Activated naive CD8-positive, alpha-beta T cell (primary cell): Measurements from ENCODE around the gene USP32.
A peak's percentile ranks its signal among the peaks of the same experiment; 100 is the strongest.

Source experiments
- H3K27ac Mint-ChIP-seq: one replicate; pipeline ENCODE4 v1.8.0; 2021; ENCODE audit warnings: mixed read lengths
- H3K27me3 Mint-ChIP-seq: one replicate; pipeline ENCODE4 v1.8.0; 2021; ENCODE audit warnings: mixed read lengths
- H3K36me3 Mint-ChIP-seq: one replicate; pipeline ENCODE4 v1.8.0; 2021; ENCODE audit warnings: mixed read lengths
- H3K4me1 Mint-ChIP-seq: one replicate; pipeline ENCODE4 v1.8.0; 2021; ENCODE audit warnings: low read depth, mixed read lengths
- H3K4me3 Mint-ChIP-seq: one replicate; pipeline ENCODE4 v1.8.0; 2021; ENCODE audit warnings: mild to moderate bottlenecking, mixed read lengths
- H3K9me3 Mint-ChIP-seq: one replicate; pipeline ENCODE4 v1.8.0; 2021; ENCODE audit warnings: low read depth, mixed read lengths

USP32 gene

GRCh38 chr17:60154616-60155426, 237.1 kb downstream of the USP32 start:
- Mint-ChIP-seq H3K9me3 (no peaks in the 10 kb centered on the region), H3K36me3 (no peaks in the 10 kb centered on the region), H3K27me3 (peaks cover 16% of the 10 kb centered on the region), H3K27ac (no peak overlapping the region), H3K4me1 (peaks cover 10% of the 10 kb centered on the region), H3K4me3 (no peak overlapping the region)

GRCh38 chr17:60153606-60154390, 238.1 kb downstream of the USP32 start:
- Mint-ChIP-seq H3K27me3 (peaks cover 18% of the 10 kb centered on the region), H3K36me3 (no peaks in the 10 kb centered on the region)

GRCh38 chr17:60151355-60151754, 240.6 kb downstream of the USP32 start:
- Mint-ChIP-seq H3K4me1 (peaks cover 12% of the 10 kb centered on the region), H3K36me3 (no peaks in the 10 kb centered on the region), H3K27me3 (peaks cover 23% of the 10 kb centered on the region), H3K9me3 (no peaks in the 10 kb centered on the region), H3K27ac (no peak overlapping the region), H3K4me3 (no peak overlapping the region)

More at GRCh38 chr17:60153606-60154390, 238.1 kb downstream of the USP32 start:
- H3K4me1 Mint-ChIP-seq = peaks cover 12% of the 10 kb centered on the region
- H3K9me3 Mint-ChIP-seq = no peaks in the 10 kb centered on the region
- H3K4me3 Mint-ChIP-seq = no peak overlapping the region
- no peak overlapping the region for H3K27ac Mint-ChIP-seq

GRCh38 chr17:60149691-60150582, 242.0 kb downstream of the USP32 start, which contains the start of gene CA4:
TSS of gene CA4 (plus strand) at chr17:60149973. CDS start at chr17:60150035, 62 bp downstream.
- Mint-ChIP-seq H3K4me3 (peak within 1 kb of the TSS; percentile 61), H3K36me3 (no peaks in the 10 kb centered on the region), H3K9me3 (no peaks in the 10 kb centered on the region), H3K4me1 (peaks cover 12% of the 10 kb centered on the region), H3K27ac (no peak within 1 kb of the TSS), H3K27me3 (peaks cover 28% of the 10 kb centered on the region)

GRCh38 chr17:60148373-60148772, 243.6 kb downstream of the USP32 start:
- Mint-ChIP-seq H3K27me3 (peaks cover 36% of the 10 kb centered on the region), H3K9me3 (no peaks in the 10 kb centered on the region), H3K4me1 (peaks cover 14% of the 10 kb centered on the region), H3K36me3 (no peaks in the 10 kb centered on the region), H3K4me3 (no peak overlapping the region), H3K27ac (no peak overlapping the region)

GRCh38 chr17:60147553-60148223, 244.2 kb downstream of the USP32 start:
- H3K27me3 Mint-ChIP-seq = peaks cover 36% of the 10 kb centered on the region
- H3K27ac Mint-ChIP-seq = no peak overlapping the region
- no peaks in the 10 kb centered on the region for H3K9me3 Mint-ChIP-seq
- no peak overlapping the region for H3K4me3 Mint-ChIP-seq
- peaks cover 21% of the 10 kb centered on the region for H3K4me1 Mint-ChIP-seq
- H3K36me3 Mint-ChIP-seq = no peaks in the 10 kb centered on the region

- no peaks in the 10 kb centered on the region for H3K36me3 Mint-ChIP-seq
- H3K4me1 Mint-ChIP-seq = peaks cover 19% of the 10 kb centered on the region
- no peak overlapping the region for H3K4me3 Mint-ChIP-seq
Observed at GRCh38 chr17:60146206-60146605, 245.7 kb downstream of the USP32 start.

DNA sequence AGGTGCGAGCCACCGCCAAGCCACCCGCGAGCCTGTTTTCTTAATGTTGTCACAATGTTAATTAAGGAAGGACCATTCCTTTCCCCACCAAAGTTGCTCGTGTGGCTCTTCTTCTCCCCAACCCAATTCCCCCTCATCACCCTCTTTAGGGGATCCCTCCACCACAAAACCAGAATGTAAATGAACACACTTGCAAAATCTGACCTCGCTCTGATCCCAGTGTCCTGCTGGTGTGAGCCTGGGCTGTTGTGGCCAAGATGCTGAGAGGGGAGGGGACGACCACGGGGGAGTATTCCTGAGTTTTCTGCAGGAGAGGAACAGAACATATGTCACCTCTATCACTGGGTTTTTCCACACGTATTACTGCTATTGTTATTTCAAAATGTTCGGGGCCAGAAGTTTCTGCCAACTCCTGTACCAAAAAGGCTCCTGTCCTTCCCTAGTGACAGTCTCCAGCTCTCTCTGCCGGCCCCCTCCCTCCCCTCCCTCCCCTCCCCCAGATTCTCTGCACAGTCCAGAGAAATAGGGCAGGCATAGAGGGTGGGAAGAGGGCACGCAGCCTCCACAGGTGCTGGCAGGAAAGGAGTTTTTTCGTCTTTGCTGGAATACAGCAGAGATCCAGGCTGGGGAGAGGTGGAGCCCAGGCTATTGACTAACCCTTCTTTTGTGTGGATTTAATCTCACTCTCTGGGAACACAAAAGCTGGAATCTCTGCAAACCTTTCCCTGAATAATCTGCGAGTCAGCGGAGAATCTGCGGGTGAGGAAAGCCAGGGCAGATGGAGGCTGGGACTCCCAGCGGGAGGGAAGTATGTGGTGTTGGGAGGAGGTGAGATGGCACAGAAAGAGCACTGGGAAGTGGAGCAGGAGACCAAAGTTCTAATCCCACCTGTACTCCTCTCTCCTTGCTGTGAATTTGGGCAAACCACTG, 246.7 kb downstream of the USP32 start:
- no peaks in the 10 kb centered on the region for H3K36me3 Mint-ChIP-seq
- H3K27ac Mint-ChIP-seq = no peak overlapping the region
- peaks cover 13% of the 10 kb centered on the region for H3K4me1 Mint-ChIP-seq
- no peaks in the 10 kb centered on the region for H3K9me3 Mint-ChIP-seq
- H3K27me3 Mint-ChIP-seq = peaks cover 42% of the 10 kb centered on the region
- no peak overlapping the region for H3K4me3 Mint-ChIP-seq

More at GRCh38 chr17:60146206-60146605, 245.7 kb downstream of the USP32 start:
- Mint-ChIP-seq H3K27me3 (peaks cover 40% of the 10 kb centered on the region), H3K9me3 (no peaks in the 10 kb centered on the region), H3K27ac (no peak overlapping the region)

DNA sequence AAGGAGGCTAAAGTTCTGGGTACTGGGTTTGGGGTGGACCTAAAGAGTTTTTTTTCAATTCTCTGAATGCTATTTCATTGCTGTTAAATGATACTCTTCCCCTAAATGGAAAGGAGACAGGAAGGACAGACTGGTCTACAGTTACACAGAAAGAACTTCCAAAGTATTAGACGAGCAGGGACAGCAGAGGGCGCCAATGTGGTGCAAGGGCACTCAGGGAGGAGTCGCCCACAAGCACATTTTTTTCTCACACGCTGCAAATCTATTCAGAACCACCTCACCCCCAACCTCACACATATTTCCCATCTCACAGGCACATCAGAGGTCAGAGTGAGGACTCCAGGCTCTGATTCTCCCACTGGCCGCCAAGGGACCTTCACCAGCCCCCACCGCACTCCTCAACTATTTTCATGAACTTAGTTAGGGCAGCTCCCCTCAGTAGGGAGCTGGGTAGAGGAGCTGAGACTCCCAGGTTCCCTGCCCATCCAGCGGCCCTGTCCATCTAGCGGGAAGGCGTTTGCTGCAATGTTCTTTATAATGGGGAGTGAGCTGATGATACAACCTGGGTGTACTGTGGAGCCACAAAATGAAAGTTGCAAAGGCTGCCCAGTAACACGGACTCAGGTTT, 248.9 kb downstream of the USP32 start:
- no peaks in the 10 kb centered on the region for H3K36me3 Mint-ChIP-seq
- peaks cover 43% of the 10 kb centered on the region for H3K27me3 Mint-ChIP-seq
- H3K27ac Mint-ChIP-seq = no peak overlapping the region
- H3K4me1 Mint-ChIP-seq = peaks cover 14% of the 10 kb centered on the region
- no peak overlapping the region for H3K4me3 Mint-ChIP-seq
- no peaks in the 10 kb centered on the region for H3K9me3 Mint-ChIP-seq

- H3K9me3 Mint-ChIP-seq = no peaks in the 10 kb centered on the region
- peaks cover 42% of the 10 kb centered on the region for H3K27me3 Mint-ChIP-seq
- H3K4me1 Mint-ChIP-seq = peaks cover 14% of the 10 kb centered on the region
- peak overlapping the region; percentile 23 for H3K4me3 Mint-ChIP-seq
- H3K27ac Mint-ChIP-seq = no peak overlapping the region
- no peaks in the 10 kb centered on the region for H3K36me3 Mint-ChIP-seq
Observed at GRCh38 chr17:60141111-60142018, 250.6 kb downstream of the USP32 start.

DNA sequence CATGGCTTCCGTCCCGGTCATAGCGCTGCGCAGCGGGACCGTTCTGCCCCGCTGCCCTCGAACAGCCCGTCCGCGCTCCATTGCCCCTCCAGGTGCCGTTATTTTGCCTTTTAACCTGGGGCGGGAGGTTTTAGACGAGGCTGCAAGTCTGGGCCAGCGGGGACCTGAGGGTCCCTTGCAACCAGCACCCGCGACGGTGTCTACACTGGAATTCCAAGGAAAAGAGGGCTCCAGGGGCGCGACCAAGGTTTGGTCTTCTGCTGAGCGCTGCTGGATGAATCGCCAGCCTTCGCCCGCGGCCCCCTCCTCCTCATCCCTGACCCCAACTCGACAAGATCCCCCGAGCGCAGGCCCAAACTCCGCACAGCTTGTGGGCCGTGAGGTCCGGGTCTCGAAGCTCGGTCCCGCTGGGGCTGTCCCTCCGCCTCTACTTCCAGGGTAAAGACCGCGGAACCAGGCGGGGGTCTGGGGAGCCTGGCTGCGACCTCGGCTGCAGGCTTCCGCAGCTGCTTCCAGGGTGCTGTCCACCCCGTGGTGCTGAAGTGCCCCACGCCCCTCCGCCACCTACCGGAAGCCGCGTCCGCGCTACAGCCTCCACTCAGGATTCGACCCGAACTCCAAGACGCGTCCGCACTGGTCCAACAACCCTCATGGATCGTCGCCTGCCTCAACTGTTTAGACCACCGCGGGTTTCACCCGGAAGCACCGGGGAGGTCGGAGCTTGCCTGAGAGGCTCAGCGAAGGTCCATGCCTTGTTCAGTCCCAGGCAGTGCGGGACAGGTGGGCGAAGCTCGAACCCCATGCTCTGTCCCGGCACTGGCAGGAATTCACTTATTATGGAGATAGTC, 252.3 kb downstream of the USP32 start:
- Mint-ChIP-seq H3K36me3 (no peaks in the 10 kb centered on the region), H3K4me1 (peaks cover 30% of the 10 kb centered on the region), H3K27me3 (peaks cover 34% of the 10 kb centered on the region), H3K9me3 (no peaks in the 10 kb centered on the region), H3K4me3 (peak overlapping the region; percentile 23), H3K27ac (no peak overlapping the region)
